Muscle layer of duodenum (tissue), 2 donors: Measurements from ENCODE around the gene IL10RB.
"Not testable (repeated sequence)": the region's sequence is repeated elsewhere in the genome, so short reads cannot be mapped to it uniquely, and the experiment has no call there.

Source experiments
- H3K27ac ChIP-seq: one replicate; pipeline ENCODE4 v1.7.0; 2013; ENCODE audit warnings: mild to moderate bottlenecking, low read length
- H3K27me3 ChIP-seq: one replicate; pipeline ENCODE4 v1.7.0; 2013; ENCODE audit warnings: low read depth, mild to moderate bottlenecking, control low read depth, low read length
- H3K36me3 ChIP-seq, 2 donors: one replicate each; pipeline ENCODE4 v1.7.0; 2013; ENCODE audit warnings: low read length in 2 of 2, control low read depth in 1 of 2, mild to moderate bottlenecking in 1 of 2; ENCODE audit not compliant: insufficient read depth in 2 of 2, control insufficient read depth in 1 of 2
- H3K4me1 ChIP-seq, 2 donors: one replicate each; pipeline ENCODE4 v1.7.0; 2013; ENCODE audit warnings: low read length in 2 of 2, mild to moderate bottlenecking in 2 of 2, control low read depth in 1 of 2, moderate library complexity in 1 of 2; ENCODE audit not compliant: insufficient read depth in 2 of 2, control insufficient read depth in 1 of 2
- H3K4me3 ChIP-seq, 2 donors: one replicate each; pipeline ENCODE4 v1.7.0; 2013; ENCODE audit warnings: low read length in 2 of 2, low read depth in 1 of 2, mild to moderate bottlenecking in 1 of 2
- H3K9me3 ChIP-seq, 2 donors: one replicate each; pipeline ENCODE4 v1.7.0; 2013; ENCODE audit warnings: low read length in 2 of 2, control low read depth in 1 of 2, mild to moderate bottlenecking in 1 of 2; ENCODE audit not compliant: control insufficient read depth in 1 of 2
- donor health status: healthy.

IL10RB gene

DNA sequence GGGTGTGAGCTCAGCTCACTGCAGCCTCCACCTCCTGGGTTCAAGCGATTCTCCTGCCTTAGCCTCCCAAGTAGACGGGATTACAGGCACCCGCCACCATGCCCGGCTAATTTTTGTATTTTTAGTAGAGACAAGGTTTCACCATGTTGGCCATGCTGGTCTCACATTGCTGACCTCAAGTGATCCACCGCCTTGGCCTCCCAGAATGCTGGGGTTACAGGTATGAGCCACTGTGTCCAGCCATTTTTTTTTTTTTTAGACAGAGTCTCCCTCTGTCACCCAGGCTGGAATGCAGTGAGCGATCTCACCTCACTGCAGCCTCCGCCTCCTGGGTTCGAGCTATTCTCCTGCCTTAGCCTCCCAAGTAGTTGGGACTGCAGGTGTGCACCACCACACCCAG is 23.3 kb upstream of the IL10RB start:
- H3K27me3 ChIP-seq, H3K27ac ChIP-seq, H3K4me3 ChIP-seq, H3K4me1 ChIP-seq, H3K9me3 ChIP-seq: not testable (repeated sequence)
- H3K36me3 ChIP-seq = peaks cover 30 to 38% of the 10 kb centered on the region in 2 donors

GRCh38 chr21:33244082-33244778 is 21.9 kb upstream of the IL10RB start:
- H3K27ac ChIP-seq = no peak overlapping the region
- no peak overlapping the region for H3K4me3 ChIP-seq
- peaks cover 37 to 49% of the 10 kb centered on the region in 2 donors for H3K36me3 ChIP-seq
- H3K4me1 ChIP-seq = peaks cover 0 to 3% of the 10 kb centered on the region in 2 donors
- H3K9me3 ChIP-seq = no peaks in the 10 kb centered on the region
- H3K27me3 ChIP-seq = no peaks in the 10 kb centered on the region

- H3K36me3 ChIP-seq = peaks cover 42 to 55% of the 10 kb centered on the region in 2 donors
- H3K27ac ChIP-seq = no peak overlapping the region
- H3K4me3 ChIP-seq = no peak overlapping the region
Measured at GRCh38 chr21:33244779-33245105, 21.4 kb upstream of the IL10RB start.

DNA sequence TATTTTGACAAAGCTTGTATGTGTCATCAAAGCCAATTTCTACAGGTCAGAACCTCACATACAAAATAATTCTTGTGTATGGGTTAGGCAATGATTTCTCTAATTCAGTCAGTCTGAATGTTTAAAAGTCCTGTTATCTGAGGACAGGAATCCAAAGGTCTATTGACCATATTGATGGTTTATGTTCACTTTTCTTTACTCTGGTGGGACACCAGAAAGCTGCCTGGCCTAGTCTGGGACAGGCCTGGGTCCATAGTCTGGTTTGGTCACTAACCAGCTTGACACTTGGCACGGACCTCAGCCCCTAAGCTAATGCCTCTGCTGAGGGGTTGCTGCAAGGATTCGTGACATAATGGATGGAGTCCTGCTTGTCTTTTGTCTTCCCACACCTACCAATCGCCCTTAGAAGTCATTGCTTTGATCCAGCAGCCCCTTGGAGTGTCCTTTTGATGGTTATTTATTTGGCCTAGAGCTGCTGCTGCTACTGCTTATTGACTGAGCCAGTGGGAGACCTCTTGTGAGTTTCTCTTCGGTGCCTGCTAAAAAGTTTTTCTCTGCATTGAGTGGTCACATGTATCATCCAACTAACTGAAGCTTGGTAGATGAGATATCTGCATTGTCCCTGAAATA is 20.8 kb upstream of the IL10RB start:
- Histone ChIP-seq H3K4me3 (no peak overlapping the region), H3K27ac (no peak overlapping the region), H3K36me3 (peaks cover 44 to 56% of the 10 kb centered on the region in 2 donors), H3K27me3 (no peaks in the 10 kb centered on the region), H3K4me1 (peaks cover 0 to 3% of the 10 kb centered on the region in 2 donors), H3K9me3 (no peaks in the 10 kb centered on the region)

More at GRCh38 chr21:33244779-33245105, 21.4 kb upstream of the IL10RB start:
- Histone ChIP-seq H3K9me3 (no peaks in the 10 kb centered on the region), H3K4me1 (peaks cover 0 to 3% of the 10 kb centered on the region in 2 donors), H3K27me3 (no peaks in the 10 kb centered on the region)

GRCh38 chr21:33246506-33246905 is 19.7 kb upstream of the IL10RB start:
- Histone ChIP-seq H3K9me3 (no peaks in the 10 kb centered on the region), H3K36me3 (peaks cover 53 to 64% of the 10 kb centered on the region in 2 donors), H3K27me3 (no peaks in the 10 kb centered on the region), H3K4me3 (no peak overlapping the region), H3K27ac (no peak overlapping the region), H3K4me1 (no peaks in the 10 kb centered on the region)

DNA sequence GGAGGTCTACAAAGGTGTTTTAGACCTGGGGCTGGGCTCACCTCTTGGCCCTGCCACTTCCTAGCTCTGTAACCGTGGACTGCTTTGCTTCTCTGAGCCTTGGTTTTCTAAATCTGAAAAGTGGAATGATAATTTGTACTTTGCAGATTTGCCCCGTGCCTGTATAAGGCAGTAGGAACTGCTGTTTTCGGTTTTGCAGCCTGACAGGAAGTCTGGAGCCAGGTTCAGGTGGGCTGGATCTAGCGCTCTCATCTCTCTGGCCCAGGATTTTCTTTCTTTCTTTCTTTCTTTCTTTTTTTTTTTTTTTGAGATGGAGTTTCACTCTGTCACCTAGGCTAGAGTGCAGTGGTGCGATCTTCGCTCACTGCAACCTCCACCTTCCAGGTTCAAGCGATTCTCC is 19.2 kb upstream of the IL10RB start:
- Histone ChIP-seq H3K9me3 (no peaks in the 10 kb centered on the region), H3K4me1 (no peaks in the 10 kb centered on the region), H3K27ac (no peak overlapping the region), H3K36me3 (peaks cover 55 to 69% of the 10 kb centered on the region in 2 donors), H3K4me3 (no peak overlapping the region), H3K27me3 (no peaks in the 10 kb centered on the region)

DNA sequence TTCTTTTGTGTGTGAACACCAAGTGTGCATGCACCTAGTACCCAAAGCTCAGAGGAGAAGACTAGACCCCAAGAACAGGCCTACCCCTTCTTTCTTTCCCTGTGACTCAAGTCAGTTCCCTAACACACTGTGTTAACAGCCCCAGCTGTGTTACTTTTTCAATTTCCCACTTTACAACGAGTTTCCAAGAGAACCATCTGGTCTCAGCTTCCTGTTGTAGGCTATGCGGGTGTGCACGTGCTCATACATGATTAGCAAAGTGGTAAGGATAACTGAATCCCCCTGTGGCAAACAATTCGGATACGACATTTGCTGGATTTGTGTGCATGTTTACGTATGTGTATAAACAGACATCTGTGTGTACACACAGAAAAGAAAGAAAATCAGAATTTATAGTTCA is 18.6 kb upstream of the IL10RB start:
- H3K36me3 ChIP-seq = peaks cover 61 to 73% of the 10 kb centered on the region in 2 donors
- H3K4me3 ChIP-seq = no peak overlapping the region
- no peaks in the 10 kb centered on the region for H3K4me1 ChIP-seq
- no peak overlapping the region for H3K27ac ChIP-seq
- H3K9me3 ChIP-seq = no peaks in the 10 kb centered on the region
- no peaks in the 10 kb centered on the region for H3K27me3 ChIP-seq

- H3K4me1 ChIP-seq = no peaks in the 10 kb centered on the region
- no peaks in the 10 kb centered on the region for H3K27me3 ChIP-seq
- peaks cover 65 to 78% of the 10 kb centered on the region in 2 donors for H3K36me3 ChIP-seq
- H3K9me3 ChIP-seq = no peaks in the 10 kb centered on the region
- H3K4me3 ChIP-seq = no peak overlapping the region
- H3K27ac ChIP-seq = no peak overlapping the region
Measured at GRCh38 chr21:33249331-33250002, 16.7 kb upstream of the IL10RB start.

DNA sequence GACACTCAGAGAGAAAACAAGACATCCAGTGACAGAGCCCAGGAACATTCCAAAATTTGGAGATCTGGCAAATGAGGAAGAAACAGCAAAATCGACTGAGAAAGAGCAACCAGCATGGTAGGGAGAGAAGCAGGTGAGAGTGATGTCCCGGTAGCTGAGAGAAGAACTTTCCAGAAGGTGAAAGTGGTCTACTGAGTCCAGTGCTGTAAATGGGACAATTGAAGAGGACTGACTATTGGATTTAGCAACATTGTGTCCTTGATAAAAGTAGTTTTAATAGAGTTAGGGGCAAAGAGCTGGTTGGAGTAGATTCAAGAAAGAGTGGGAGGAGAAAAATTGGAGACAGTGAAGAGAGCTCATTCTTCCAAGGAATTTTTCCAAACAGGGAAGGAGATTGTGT is 15.0 kb upstream of the IL10RB start:
- Histone ChIP-seq H3K27me3 (no peaks in the 10 kb centered on the region), H3K36me3 (peaks cover 58 to 84% of the 10 kb centered on the region in 2 donors), H3K4me1 (no peaks in the 10 kb centered on the region), H3K4me3 (no peak overlapping the region), H3K27ac (no peak overlapping the region), H3K9me3 (no peaks in the 10 kb centered on the region)

DNA sequence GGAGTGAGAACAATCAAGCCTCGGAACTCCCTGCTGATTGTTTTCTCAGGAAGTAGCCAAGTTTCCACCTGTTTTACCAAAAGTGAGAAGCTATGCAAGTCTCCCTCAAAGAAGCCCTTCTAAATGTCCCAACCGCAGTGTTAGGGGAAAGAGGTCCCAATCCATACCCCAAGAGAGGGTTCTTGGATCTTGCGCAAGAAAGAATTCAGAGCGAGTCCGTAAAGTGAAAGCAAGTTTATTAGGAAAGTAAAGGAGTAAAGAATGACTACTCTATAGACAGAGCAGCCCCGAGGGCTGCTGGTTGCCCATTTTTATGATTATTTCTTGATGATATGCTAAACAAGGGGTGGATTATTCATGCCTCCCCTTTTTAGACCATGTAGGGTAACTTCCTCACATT is 12.8 kb upstream of the IL10RB start:
- H3K27me3 ChIP-seq, H3K4me3 ChIP-seq, H3K27ac ChIP-seq, H3K4me1 ChIP-seq, H3K9me3 ChIP-seq: not testable (repeated sequence)
- H3K36me3 ChIP-seq = peaks cover 51 to 83% of the 10 kb centered on the region in 2 donors

GRCh38 chr21:33254766-33255165 is 11.4 kb upstream of the IL10RB start:
- H3K36me3 ChIP-seq = peaks cover 40 to 76% of the 10 kb centered on the region in 2 donors
- no peaks in the 10 kb centered on the region for H3K4me1 ChIP-seq
- no peak overlapping the region for H3K4me3 ChIP-seq
- no peaks in the 10 kb centered on the region for H3K27me3 ChIP-seq
- H3K9me3 ChIP-seq = peaks cover 0 to 2% of the 10 kb centered on the region in 2 donors
- H3K27ac ChIP-seq = no peak overlapping the region
